ES-I3 (cell line): Measurements from ENCODE around the gene KRT73.

Experiments used
- H3K36me3 ChIP-seq: 2 replicates; pipeline ENCODE4 v1.6.1; 2013; ENCODE audit warnings: mild to moderate bottlenecking, low read length, control low read depth, moderate library complexity; ENCODE audit not compliant: insufficient read depth
- H3K4me1 ChIP-seq: 2 replicates; pipeline ENCODE4 v1.6.1; 2013; ENCODE audit warnings: mild to moderate bottlenecking, control low read depth, low read length; ENCODE audit not compliant: insufficient read depth
- H3K9ac ChIP-seq: 2 replicates; pipeline ENCODE4 v1.6.1; 2013; ENCODE audit warnings: low read depth, mild to moderate bottlenecking, low read length, moderate library complexity
- H3K9me3 ChIP-seq: 2 replicates; pipeline ENCODE4 v1.6.1; 2013; ENCODE audit warnings: mild to moderate bottlenecking, low read length, moderate library complexity; ENCODE audit not compliant: control insufficient read depth, insufficient read depth

The KRT73 gene

GRCh38 chr12:52636189-52636588 is 17.8 kb upstream of the KRT73 start:
- no peaks in the 10 kb centered on the region for H3K4me1 ChIP-seq
- no peaks in the 10 kb centered on the region for H3K36me3 ChIP-seq
- H3K9me3 ChIP-seq = no peaks in the 10 kb centered on the region
- no peak overlapping the region for H3K9ac ChIP-seq

- Histone ChIP-seq H3K9ac (no peak overlapping the region), H3K9me3 (no peaks in the 10 kb centered on the region), H3K4me1 (no peaks in the 10 kb centered on the region), H3K36me3 (no peaks in the 10 kb centered on the region)
Measured at GRCh38 chr12:52634266-52635056, 16.1 kb upstream of the KRT73 start.

- H3K9ac ChIP-seq = no peak overlapping the region
- no peaks in the 10 kb centered on the region for H3K36me3 ChIP-seq
- H3K9me3 ChIP-seq = no peaks in the 10 kb centered on the region
- H3K4me1 ChIP-seq = no peaks in the 10 kb centered on the region
Measured at GRCh38 chr12:52633383-52633782, 15.0 kb upstream of the KRT73 start.

- Histone ChIP-seq H3K9me3 (no peaks in the 10 kb centered on the region), H3K36me3 (no peaks in the 10 kb centered on the region), H3K4me1 (no peaks in the 10 kb centered on the region), H3K9ac (no peak overlapping the region)
Measured at GRCh38 chr12:52632656-52633055, 14.3 kb upstream of the KRT73 start.

- no peak overlapping the region for H3K9ac ChIP-seq
- no peaks in the 10 kb centered on the region for H3K4me1 ChIP-seq
- no peaks in the 10 kb centered on the region for H3K36me3 ChIP-seq
- H3K9me3 ChIP-seq = no peaks in the 10 kb centered on the region
Measured at GRCh38 chr12:52631676-52632459, 13.5 kb upstream of the KRT73 start.

GRCh38 chr12:52631264-52631663 is 12.9 kb upstream of the KRT73 start:
- Histone ChIP-seq H3K4me1 (no peaks in the 10 kb centered on the region), H3K9ac (no peak overlapping the region), H3K9me3 (no peaks in the 10 kb centered on the region), H3K36me3 (no peaks in the 10 kb centered on the region)

- H3K9me3 ChIP-seq = no peaks in the 10 kb centered on the region
- H3K36me3 ChIP-seq = no peaks in the 10 kb centered on the region
- no peaks in the 10 kb centered on the region for H3K4me1 ChIP-seq
- no peak overlapping the region for H3K9ac ChIP-seq
Measured at GRCh38 chr12:52630599-52631200, 12.3 kb upstream of the KRT73 start.

- Histone ChIP-seq H3K9me3 (no peaks in the 10 kb centered on the region), H3K36me3 (no peaks in the 10 kb centered on the region), H3K9ac (no peak overlapping the region), H3K4me1 (no peaks in the 10 kb centered on the region)
Measured at GRCh38 chr12:52630008-52630500, 11.7 kb upstream of the KRT73 start.

- Histone ChIP-seq H3K9me3 (no peaks in the 10 kb centered on the region), H3K9ac (no peak overlapping the region), H3K36me3 (no peaks in the 10 kb centered on the region), H3K4me1 (no peaks in the 10 kb centered on the region)
Measured at GRCh38 chr12:52629281-52630007, 11.1 kb upstream of the KRT73 start.

- no peaks in the 10 kb centered on the region for H3K36me3 ChIP-seq
- H3K4me1 ChIP-seq = no peaks in the 10 kb centered on the region
- no peak overlapping the region for H3K9ac ChIP-seq
- no peaks in the 10 kb centered on the region for H3K9me3 ChIP-seq
Measured at GRCh38 chr12:52628841-52629240, 10.5 kb upstream of the KRT73 start.

GRCh38 chr12:52628111-52628507 is 9.8 kb upstream of the KRT73 start:
- Histone ChIP-seq H3K4me1 (no peaks in the 10 kb centered on the region), H3K9ac (no peak overlapping the region), H3K36me3 (no peaks in the 10 kb centered on the region), H3K9me3 (no peaks in the 10 kb centered on the region)

GRCh38 chr12:52627395-52628110 is 9.2 kb upstream of the KRT73 start:
- Histone ChIP-seq H3K9me3 (no peaks in the 10 kb centered on the region), H3K36me3 (no peaks in the 10 kb centered on the region), H3K9ac (no peak overlapping the region), H3K4me1 (no peaks in the 10 kb centered on the region)

- no peak overlapping the region for H3K9ac ChIP-seq
- no peaks in the 10 kb centered on the region for H3K9me3 ChIP-seq
- 0 out of 2 replicates have a peak, but pooled peaks cover 4% of the 10 kb centered on the region for H3K4me1 ChIP-seq
- no peaks in the 10 kb centered on the region for H3K36me3 ChIP-seq
Measured at GRCh38 chr12:52622349-52622748, 4.0 kb upstream of the KRT73 start.
